Prostate gland (tissue), 2 donors: ENCODE measurements around the gene UNC93A.

Experiments
- POLR2A ChIP-seq: fragments of 450-650 bp; IDR thresholded peaks from one replicate; pipeline ENCODE4 v1.6.1; 2016; ENCODE audit warnings: antibody characterized with exemption, mild to moderate bottlenecking
- POLR2AphosphoS5 ChIP-seq: sonication (generic); formaldehyde crosslinking; IDR thresholded peaks from one replicate; pipeline ENCODE4 v1.6.1; 2017; ENCODE audit warnings: antibody characterized with exemption
- TF ChIP-seq, protein P1 (sequence below), 4 experiments: fragments of 200-600 bp in 2 of 4; fragments of 450-650 bp in 2 of 4; sonication (generic) in 2 of 4; IDR thresholded peaks; 1 replicate in 3 of 4; 2 replicates in 1 of 4; pipeline ENCODE4 v1.5.1; 2016 to 2019; ENCODE audit warnings: antibody characterized with exemption in 4 of 4, mild to moderate bottlenecking in 2 of 4, moderate library complexity in 2 of 4

DNA sequence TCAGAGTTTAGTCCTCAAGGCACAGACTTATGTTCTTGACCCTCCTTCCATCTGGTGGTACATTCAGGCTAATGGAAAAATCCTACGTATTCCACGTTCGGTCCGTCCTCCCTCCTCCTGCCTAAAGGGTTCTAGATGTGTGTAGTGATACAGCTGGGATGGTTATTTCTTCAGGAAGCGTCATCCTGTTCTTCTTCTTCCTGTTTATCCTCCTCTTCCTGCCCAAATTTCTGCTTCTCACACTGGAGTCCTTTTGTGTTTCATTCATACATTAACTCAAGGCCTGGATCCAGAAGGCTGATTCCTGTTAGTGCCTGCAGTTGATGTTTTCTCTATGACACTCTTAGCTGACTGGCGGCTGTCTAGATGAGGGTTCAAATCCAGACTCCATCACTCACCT, 16.8 kb upstream of the UNC93A start:
- TF ChIP-seq, protein P1, sequence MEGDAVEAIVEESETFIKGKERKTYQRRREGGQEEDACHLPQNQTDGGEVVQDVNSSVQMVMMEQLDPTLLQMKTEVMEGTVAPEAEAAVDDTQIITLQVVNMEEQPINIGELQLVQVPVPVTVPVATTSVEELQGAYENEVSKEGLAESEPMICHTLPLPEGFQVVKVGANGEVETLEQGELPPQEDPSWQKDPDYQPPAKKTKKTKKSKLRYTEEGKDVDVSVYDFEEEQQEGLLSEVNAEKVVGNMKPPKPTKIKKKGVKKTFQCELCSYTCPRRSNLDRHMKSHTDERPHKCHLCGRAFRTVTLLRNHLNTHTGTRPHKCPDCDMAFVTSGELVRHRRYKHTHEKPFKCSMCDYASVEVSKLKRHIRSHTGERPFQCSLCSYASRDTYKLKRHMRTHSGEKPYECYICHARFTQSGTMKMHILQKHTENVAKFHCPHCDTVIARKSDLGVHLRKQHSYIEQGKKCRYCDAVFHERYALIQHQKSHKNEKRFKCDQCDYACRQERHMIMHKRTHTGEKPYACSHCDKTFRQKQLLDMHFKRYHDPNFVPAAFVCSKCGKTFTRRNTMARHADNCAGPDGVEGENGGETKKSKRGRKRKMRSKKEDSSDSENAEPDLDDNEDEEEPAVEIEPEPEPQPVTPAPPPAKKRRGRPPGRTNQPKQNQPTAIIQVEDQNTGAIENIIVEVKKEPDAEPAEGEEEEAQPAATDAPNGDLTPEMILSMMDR (IDR thresholded peaks at IDR 0.05), result no peak
- no peak for TF ChIP-seq POLR2A
- no peak for TF ChIP-seq POLR2AphosphoS5
